Stomach (tissue), 9 donors: ENCODE measurements around the gene EMX1. TPM values are rescaled to one million over a fixed set of nuclear protein-coding genes. Genes with fewer than 3 reads are reported as not detected.
A peak's percentile ranks its signal among the peaks of the same experiment; 100 is the strongest.

ENCODE experiments used
- DNase-seq, 2 donors: peaks; one replicate each; pipeline versions ENCODE4 v3.0.0 to v3.0.0-alpha.2; 2013 to 2019
- H3K27ac ChIP-seq, 5 donors: fragments of 200-600 bp in 4 of 5; sonication (generic) in 4 of 5; one replicate each; pipeline ENCODE4 v1.5.1; 2013 to 2019; ENCODE audit warnings: mild to moderate bottlenecking in 1 of 5, moderate library complexity in 1 of 5
- H3K27me3 ChIP-seq, 3 donors: fragments of 200-600 bp; sonication (generic); one replicate each; pipeline ENCODE4 v1.5.1; 2017 to 2019; ENCODE audit warnings: mixed run types in 1 of 3
- H3K36me3 ChIP-seq, 4 donors: fragments of 200-600 bp; sonication (generic); 1 replicate in 3 of 4; 2 replicates in 1 of 4; pipeline ENCODE4 v1.5.1; 2016 to 2019
- H3K4me1 ChIP-seq, 4 donors: fragments of 200-600 bp; sonication (generic); one replicate each; pipeline ENCODE4 v1.5.1; 2016 to 2019
- H3K4me3 ChIP-seq, 4 donors: fragments of 200-600 bp; sonication (generic) in 3 of 4; one replicate each; pipeline ENCODE4 v1.5.1; 2016 to 2019; ENCODE audit warnings: mild to moderate bottlenecking in 1 of 4
- H3K9me3 ChIP-seq, 4 donors: fragments of 200-600 bp; sonication (generic); one replicate each; pipeline ENCODE4 v1.5.1; 2016 to 2019
- CTCF ChIP-seq, 7 experiments: fragments of 450-650 bp in 4 of 7; fragments of 200-600 bp in 3 of 7; sonication (generic) in 3 of 7; IDR thresholded peaks; one replicate each; pipeline ENCODE4 v1.5.1; 2016 to 2019; ENCODE audit warnings: antibody characterized with exemption in 7 of 7, control low read depth in 2 of 7, mild to moderate bottlenecking in 1 of 7
- EP300 ChIP-seq: sonication (generic); formaldehyde crosslinking; IDR thresholded peaks from one replicate; pipeline ENCODE4 v1.6.1; 2017; ENCODE audit warnings: antibody characterized with exemption
- POLR2A ChIP-seq, 4 donors: fragments of 450-650 bp; IDR thresholded peaks; one replicate each; pipeline ENCODE4 v1.6.1; 2016; ENCODE audit warnings: antibody characterized with exemption in 4 of 4, control low read depth in 2 of 4, mild to moderate bottlenecking in 1 of 4, moderate library complexity in 1 of 4
- POLR2AphosphoS5 ChIP-seq, 3 donors: sonication (generic); formaldehyde crosslinking; IDR thresholded peaks; one replicate each; pipeline ENCODE4 v1.6.1; 2016; ENCODE audit warnings: antibody characterized with exemption in 3 of 3
- WGBS, 5 donors: extraction: QIAGEN DNeasy Blood & Tissue Kit in 3 of 5; methylation state at CpG; one replicate each; pipeline versions ENCODE4 v1.1.5 to v1.1.7; 2013 to 2018; 5-methylcytosine and 5-hydroxymethylcytosine counted together
- intact Hi-C: fragments of 100-400 bp; cut with DNase I; formaldehyde crosslinking; loops from one replicate; pipeline ENCODE4 v1.15.1; 2023; ENCODE audit warnings: low total_unique reads
- polyA plus RNA-seq, 3 donors: library from polyadenylated mRNA; stranded (reverse); fragments of 200-250 nt; gene quantifications; one replicate each; pipeline ENCODE4 v1.2.3, GENCODE V29; 2013
- total RNA-seq, 5 donors: library from RNA; depleted of rRNA; stranded (reverse); fragments of >200 nt; gene quantifications; one replicate each; pipeline versions ENCODE4 v1.1.0 to v1.2.3, GENCODE V29; 2014 to 2016
- donor health status: healthy with polysubstance abuse.
- donor health status: Bipolar disorder and iron deficiency.
- donor health status: healthy.

EMX1 gene
- total and polyA plus RNA-seq, 8 donors = 0.18 to 32.1 (median 0.62) TPM; not detected in 5

- Histone ChIP-seq H3K4me1 (peaks cover 15 to 29% (median 24%) of the 10 kb centered on the region in 4 donors), H3K36me3 (no peaks in the 10 kb centered on the region), H3K4me3 (no peak overlapping the region), H3K9me3 (peaks cover 0 to 4% (median 0%) of the 10 kb centered on the region in 4 donors), H3K27ac (no peak overlapping the region), H3K27me3 (peaks cover 51 to 100% (median 93%) of the 10 kb centered on the region in 3 donors)
- 8 to 10% (median 9%) methylated on average over 26 of the region's 26 CpGs for WGBS, 5 donors
- TF ChIP-seq POLR2AphosphoS5 (IDR thresholded peaks at IDR 0.05) = no peak
- DNase-seq = peak in 1 of 2 donors; percentile 18
- intact Hi-C loops = no loop called here
These were observed 8.1 kb downstream of the EMX1 start for GRCh38 chr2:72925328-72925943.

- Histone ChIP-seq H3K4me1 (peaks cover 10 to 22% (median 19%) of the 10 kb centered on the region in 4 donors), H3K9me3 (no peaks in the 10 kb centered on the region), H3K27ac (no peak overlapping the region), H3K4me3 (no peak overlapping the region), H3K36me3 (no peaks in the 10 kb centered on the region), H3K27me3 (peaks cover 43 to 98% (median 84%) of the 10 kb centered on the region in 3 donors)
- no peak for DNase-seq
- intact Hi-C loops = no loop called here
- TF ChIP-seq EP300 = no peak
- no peak for TF ChIP-seq POLR2AphosphoS5 (IDR thresholded peaks at IDR 0.05)
- TF ChIP-seq CTCF (IDR thresholded peaks at IDR 0.05) = no peak
- TF ChIP-seq POLR2A (IDR thresholded peaks at IDR 0.05) = no peak
- WGBS, 5 donors = 10 to 18% (median 15%) methylated on average over 4 of the region's 4 CpGs
These were observed 9.0 kb downstream of the EMX1 start for GRCh38 chr2:72926368-72926767.

- WGBS, 5 donors = 52 to 58% (median 56%) methylated on average over 6 of the region's 6 CpGs
- peaks cover 37 to 98% (median 81%) of the 10 kb centered on the region in 3 donors for H3K27me3 ChIP-seq
- H3K27ac ChIP-seq = no peak overlapping the region
- no peak overlapping the region for H3K4me3 ChIP-seq
- no peaks in the 10 kb centered on the region for H3K36me3 ChIP-seq
- DNase-seq = no peak
- no peaks in the 10 kb centered on the region for H3K9me3 ChIP-seq
- TF ChIP-seq POLR2A (IDR thresholded peaks at IDR 0.05) (no peak), EP300 (no peak), CTCF (IDR thresholded peaks at IDR 0.05) (no peak), POLR2AphosphoS5 (IDR thresholded peaks at IDR 0.05) (no peak)
- intact Hi-C loops = no loop called here
- peaks cover 10 to 22% (median 19%) of the 10 kb centered on the region in 4 donors for H3K4me1 ChIP-seq
These were observed 9.6 kb downstream of the EMX1 start for GRCh38 chr2:72926811-72927465.

GRCh38 chr2:72927619-72928550, 10.6 kb downstream of the EMX1 start:
- DNase-seq = peak in 1 of 2 donors; percentile 18
- 51 to 63% (median 57%) methylated on average over 8 of the region's 8 CpGs for WGBS, 5 donors
- intact Hi-C loops = no loop called here
- H3K36me3 ChIP-seq = no peaks in the 10 kb centered on the region
- no peak overlapping the region for H3K27ac ChIP-seq
- no peak overlapping the region for H3K4me3 ChIP-seq
- peaks cover 35 to 98% (median 75%) of the 10 kb centered on the region in 3 donors for H3K27me3 ChIP-seq
- peaks cover 10 to 22% (median 19%) of the 10 kb centered on the region in 4 donors for H3K4me1 ChIP-seq
- no peaks in the 10 kb centered on the region for H3K9me3 ChIP-seq
- no peak for TF ChIP-seq EP300

GRCh38 chr2:72929010-72929409, 11.7 kb downstream of the EMX1 start:
- WGBS, 5 donors = 74 to 100% (median 94%) methylated on average over 1 of the region's 1 CpG
- H3K9me3 ChIP-seq = no peaks in the 10 kb centered on the region
- peaks cover 7 to 17% (median 13%) of the 10 kb centered on the region in 4 donors for H3K4me1 ChIP-seq
- peaks cover 30 to 98% (median 64%) of the 10 kb centered on the region in 3 donors for H3K27me3 ChIP-seq
- no peak overlapping the region for H3K4me3 ChIP-seq
- H3K27ac ChIP-seq = no peak overlapping the region
- H3K36me3 ChIP-seq = no peaks in the 10 kb centered on the region
- DNase-seq = no peak
- intact Hi-C loops = no loop called here
- no peak for TF ChIP-seq POLR2AphosphoS5 (IDR thresholded peaks at IDR 0.05)
- no peak for TF ChIP-seq EP300
- no peak for TF ChIP-seq POLR2A (IDR thresholded peaks at IDR 0.05)
- no peak for TF ChIP-seq CTCF (IDR thresholded peaks at IDR 0.05)
